Lower leg skin (tissue), 4 donors: ENCODE measurements around the gene ZDHHC17. TPM values are rescaled to one million over a fixed set of nuclear protein-coding genes. Genes with fewer than 3 reads are reported as not detected.

ENCODE experiments used
- DNase-seq, 2 donors: peaks; one replicate each; pipeline ENCODE4 v3.0.0-alpha.2; 2019; ENCODE audit warnings: low spot score in 2 of 2
- H3K4me3 ChIP-seq: fragments of 200-600 bp; sonication (generic); 2 replicates; pipeline ENCODE4 v1.5.1; 2017; ENCODE audit warnings: mild to moderate bottlenecking, low read depth; ENCODE audit not compliant: poor library complexity, severe bottlenecking
- POLR2A ChIP-seq, 2 donors: fragments of 450-650 bp; IDR thresholded peaks; one replicate each; pipeline ENCODE4 v1.6.1; 2016 to 2017; ENCODE audit warnings: antibody characterized with exemption in 2 of 2, mild to moderate bottlenecking in 1 of 2, moderate library complexity in 1 of 2
- WGBS, 2 donors: methylation state at CpG; one replicate each; pipeline ENCODE4 v1.1.5; 2018; 5-methylcytosine and 5-hydroxymethylcytosine counted together
- intact Hi-C: fragments of 100-400 bp; cut with DNase I; formaldehyde crosslinking; loops from one replicate; pipeline ENCODE4 v1.15.0; 2023; ENCODE audit warnings: low total_unique reads
- total RNA-seq, 4 donors: library from RNA; depleted of rRNA; stranded (reverse); fragments of >200 nt; gene quantifications; one replicate each; pipeline ENCODE4 v1.1.0, GENCODE V29; 2016
- TF ChIP-seq, protein P1 (sequence below), 3 donors: fragments of 450-650 bp; IDR thresholded peaks; one replicate each; pipeline ENCODE4 v1.5.1; 2016; ENCODE audit warnings: antibody characterized with exemption in 3 of 3, mild to moderate bottlenecking in 3 of 3, moderate library complexity in 2 of 3

Gene ZDHHC17, protein sequence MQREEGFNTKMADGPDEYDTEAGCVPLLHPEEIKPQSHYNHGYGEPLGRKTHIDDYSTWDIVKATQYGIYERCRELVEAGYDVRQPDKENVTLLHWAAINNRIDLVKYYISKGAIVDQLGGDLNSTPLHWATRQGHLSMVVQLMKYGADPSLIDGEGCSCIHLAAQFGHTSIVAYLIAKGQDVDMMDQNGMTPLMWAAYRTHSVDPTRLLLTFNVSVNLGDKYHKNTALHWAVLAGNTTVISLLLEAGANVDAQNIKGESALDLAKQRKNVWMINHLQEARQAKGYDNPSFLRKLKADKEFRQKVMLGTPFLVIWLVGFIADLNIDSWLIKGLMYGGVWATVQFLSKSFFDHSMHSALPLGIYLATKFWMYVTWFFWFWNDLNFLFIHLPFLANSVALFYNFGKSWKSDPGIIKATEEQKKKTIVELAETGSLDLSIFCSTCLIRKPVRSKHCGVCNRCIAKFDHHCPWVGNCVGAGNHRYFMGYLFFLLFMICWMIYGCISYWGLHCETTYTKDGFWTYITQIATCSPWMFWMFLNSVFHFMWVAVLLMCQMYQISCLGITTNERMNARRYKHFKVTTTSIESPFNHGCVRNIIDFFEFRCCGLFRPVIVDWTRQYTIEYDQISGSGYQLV
- total RNA-seq, result 10 to 100 TPM; 10.5 to 18.7 (median 13.0) TPM

DNA sequence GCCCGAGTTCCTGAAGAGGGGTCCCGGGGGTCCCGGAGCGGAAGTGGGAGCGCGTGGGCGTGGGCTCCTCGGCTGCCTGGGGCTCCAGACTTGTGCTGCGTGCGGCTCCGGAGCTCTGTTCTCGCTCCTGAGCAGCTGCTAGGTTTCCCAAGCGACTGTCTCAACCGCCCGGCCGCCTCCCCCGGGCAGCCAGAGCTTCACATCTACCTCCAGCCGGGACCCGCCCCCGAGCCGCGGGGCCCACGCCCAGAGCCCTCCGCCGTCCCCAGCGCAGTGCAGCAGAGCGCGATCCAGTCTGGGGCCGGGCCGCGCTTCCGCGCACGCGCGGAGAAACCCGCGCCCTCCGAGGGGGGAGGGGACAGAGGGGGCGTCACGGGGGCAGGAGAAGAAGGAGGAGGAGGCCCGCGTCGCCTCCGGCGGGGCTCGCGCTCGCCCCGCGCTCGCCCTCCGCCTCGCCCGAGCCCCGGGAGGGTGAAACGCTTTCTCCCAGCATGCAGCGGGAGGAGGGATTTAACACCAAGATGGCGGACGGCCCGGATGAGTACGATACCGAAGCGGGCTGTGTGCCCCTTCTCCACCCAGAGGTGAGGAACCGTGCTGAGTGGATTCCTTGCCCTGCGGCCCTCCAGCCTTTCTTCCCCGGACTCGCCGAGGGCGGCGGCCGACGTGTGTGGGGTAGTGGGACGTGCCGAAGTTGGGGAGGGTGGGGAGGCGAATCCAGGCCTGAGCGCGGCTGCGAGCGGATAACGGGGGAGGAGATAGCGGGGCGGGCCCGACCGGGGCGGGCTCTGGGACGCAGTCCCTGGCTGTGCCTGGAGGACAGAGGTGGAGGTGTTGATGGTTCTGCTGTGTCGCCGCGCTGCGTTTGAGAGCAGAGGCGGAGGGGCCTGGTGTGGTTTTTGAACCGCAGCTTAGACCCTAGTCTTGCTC is at the start of gene ZDHHC17:
Gene ZDHHC17 (plus strand): TSS at position 370 of the 930 bp plus-strand sequence. CDS start 122 bp downstream, at position 492.
- peak within 1 kb of the TSS; percentile 62 for H3K4me3 ChIP-seq
- intact Hi-C loops, result no loop called here
- WGBS, 2 donors, result 0 to 1% methylated on average over 13 to 59 of the region's 93 CpGs
- DNase-seq, result peak; percentile 87 to 98
- TF ChIP-seq POLR2A (IDR thresholded peaks at IDR 0.05), result no peak
- TF ChIP-seq, protein P1, sequence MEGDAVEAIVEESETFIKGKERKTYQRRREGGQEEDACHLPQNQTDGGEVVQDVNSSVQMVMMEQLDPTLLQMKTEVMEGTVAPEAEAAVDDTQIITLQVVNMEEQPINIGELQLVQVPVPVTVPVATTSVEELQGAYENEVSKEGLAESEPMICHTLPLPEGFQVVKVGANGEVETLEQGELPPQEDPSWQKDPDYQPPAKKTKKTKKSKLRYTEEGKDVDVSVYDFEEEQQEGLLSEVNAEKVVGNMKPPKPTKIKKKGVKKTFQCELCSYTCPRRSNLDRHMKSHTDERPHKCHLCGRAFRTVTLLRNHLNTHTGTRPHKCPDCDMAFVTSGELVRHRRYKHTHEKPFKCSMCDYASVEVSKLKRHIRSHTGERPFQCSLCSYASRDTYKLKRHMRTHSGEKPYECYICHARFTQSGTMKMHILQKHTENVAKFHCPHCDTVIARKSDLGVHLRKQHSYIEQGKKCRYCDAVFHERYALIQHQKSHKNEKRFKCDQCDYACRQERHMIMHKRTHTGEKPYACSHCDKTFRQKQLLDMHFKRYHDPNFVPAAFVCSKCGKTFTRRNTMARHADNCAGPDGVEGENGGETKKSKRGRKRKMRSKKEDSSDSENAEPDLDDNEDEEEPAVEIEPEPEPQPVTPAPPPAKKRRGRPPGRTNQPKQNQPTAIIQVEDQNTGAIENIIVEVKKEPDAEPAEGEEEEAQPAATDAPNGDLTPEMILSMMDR (IDR thresholded peaks at IDR 0.05), result no peak

DNA sequence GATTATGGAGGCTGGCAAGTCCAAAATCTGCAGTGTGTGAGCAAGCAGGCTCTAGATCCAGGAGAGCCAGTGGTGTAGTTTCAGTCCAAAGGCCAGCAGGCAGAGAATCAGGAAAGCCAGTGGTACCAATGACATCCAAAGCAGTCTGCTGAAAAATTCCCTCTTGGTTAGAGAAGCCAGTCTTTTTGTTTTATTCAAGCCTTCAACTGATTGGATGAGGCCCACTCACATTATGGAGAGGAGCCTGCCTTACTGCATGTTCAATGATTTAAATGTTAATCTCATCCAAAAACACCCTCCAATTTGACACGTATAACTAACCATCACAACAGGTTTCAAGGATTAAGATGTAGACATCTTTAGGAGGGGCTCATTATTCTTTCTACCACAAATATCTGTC is 49.5 kb upstream of the ZDHHC17 start:
- intact Hi-C loops, result no loop called here
- no peak for TF ChIP-seq POLR2A (IDR thresholded peaks at IDR 0.05)
- TF ChIP-seq, protein P1 (IDR thresholded peaks at IDR 0.05), result no peak
- DNase-seq, result no peak
- WGBS, 2 donors, result 93 to 94% methylated on average over 1 of the region's 1 CpG
- no peak overlapping the region for H3K4me3 ChIP-seq

DNA sequence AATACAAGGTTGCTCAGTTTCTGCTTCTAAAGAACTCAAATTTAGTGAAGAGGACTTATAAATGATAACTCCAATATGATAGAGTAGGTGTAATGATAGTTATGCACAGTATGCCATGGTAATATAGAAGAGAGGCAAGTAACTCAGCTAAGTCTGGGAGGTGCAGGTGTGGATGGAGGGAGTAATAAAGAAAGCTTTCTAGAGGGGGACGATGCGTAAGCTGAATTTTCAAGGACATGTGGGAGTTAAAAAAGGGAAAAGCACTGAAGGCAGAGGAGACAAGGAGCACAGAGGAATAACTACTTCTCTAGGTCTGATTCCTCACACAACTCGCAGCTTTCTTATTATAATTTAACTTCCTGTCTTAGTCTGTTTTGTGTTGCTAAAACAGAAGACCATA is 49.1 kb upstream of the ZDHHC17 start:
- 87 to 88% methylated on average over 3 of the region's 3 CpGs for WGBS, 2 donors
- H3K4me3 ChIP-seq, result no peak overlapping the region
- TF ChIP-seq, protein P1 (IDR thresholded peaks at IDR 0.05), result no peak
- no peak for TF ChIP-seq POLR2A (IDR thresholded peaks at IDR 0.05)
- no peak for DNase-seq
- intact Hi-C loops, result no loop called here

DNA sequence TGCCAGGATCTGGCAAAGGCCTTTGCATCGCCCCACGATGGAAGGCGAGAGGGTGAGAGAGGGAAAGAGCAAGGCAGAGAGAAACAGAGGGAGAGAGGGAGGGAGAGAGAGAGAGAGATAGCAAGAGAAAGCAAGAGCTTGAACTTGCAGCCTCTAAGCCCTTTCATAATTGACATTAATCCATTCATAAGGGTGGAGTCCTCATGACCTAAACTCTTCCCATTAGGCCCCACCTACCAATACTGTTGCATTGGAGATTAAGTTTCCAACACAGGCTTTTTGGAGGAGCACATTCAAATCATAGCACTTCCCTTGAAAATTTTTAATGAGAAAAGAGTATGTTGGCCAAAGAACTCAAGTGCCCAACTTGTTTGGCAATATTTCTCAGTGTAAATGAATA is 48.6 kb upstream of the ZDHHC17 start:
- no peak overlapping the region for H3K4me3 ChIP-seq
- intact Hi-C loops, result no loop called here
- TF ChIP-seq POLR2A (IDR thresholded peaks at IDR 0.05), result no peak
- TF ChIP-seq, protein P1 (IDR thresholded peaks at IDR 0.05), result no peak
- WGBS, 2 donors, result 92 to 93% methylated on average over 3 of the region's 3 CpGs
- DNase-seq, result no peak

DNA sequence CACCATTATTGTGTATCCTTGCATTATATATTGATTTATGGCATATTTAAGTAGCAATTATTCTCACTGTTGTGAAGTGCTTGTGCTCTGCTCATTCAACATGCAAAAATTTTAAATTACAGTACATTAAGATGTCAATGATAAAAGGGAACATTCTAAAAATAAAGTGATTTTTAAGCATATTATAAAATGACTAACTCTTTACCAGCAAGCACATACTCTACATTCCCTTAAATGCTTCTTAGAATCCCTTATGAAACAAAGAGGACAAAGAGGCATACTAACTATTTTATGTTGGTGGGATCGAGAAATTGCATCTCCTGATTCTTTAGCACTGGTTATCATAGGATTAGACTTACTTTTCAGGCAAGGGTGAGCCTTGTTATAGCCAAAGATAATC is 46.6 kb upstream of the ZDHHC17 start:
- 73 to 91% methylated on average over 1 of the region's 1 CpG for WGBS, 2 donors
- no peak for DNase-seq
- H3K4me3 ChIP-seq, result no peak overlapping the region
- intact Hi-C loops, result no loop called here
- TF ChIP-seq, protein P1 (IDR thresholded peaks at IDR 0.05), result no peak
- TF ChIP-seq POLR2A (IDR thresholded peaks at IDR 0.05), result no peak
